ENCODE data around the gene VWCE.

VWCE gene

DNA sequence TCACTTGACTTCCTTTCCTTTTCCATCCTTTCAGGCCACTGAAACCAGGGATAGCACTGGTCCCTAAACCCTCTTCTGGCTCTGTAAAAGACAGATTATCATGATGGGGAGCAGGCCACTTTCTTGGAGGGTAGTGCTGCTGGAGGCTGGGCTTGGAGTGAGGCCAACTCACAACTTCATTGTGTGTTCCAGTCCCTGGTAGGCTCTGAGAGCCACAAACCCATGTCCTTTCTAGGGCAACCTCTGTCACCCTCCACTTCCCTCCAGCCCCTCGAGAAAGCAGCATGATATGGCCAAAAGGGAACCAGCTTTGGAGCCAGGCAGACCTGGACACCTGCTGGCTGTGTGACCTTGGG lies 40.2 kb upstream of the VWCE start:
- H3K4me3 ChIP-seq (ENCODE audit: low read depth in 1 of 2, low read length in 2 of 2) = peak overlapping the region in 1 of 2 donors; percentile 33
- H3K4me1 ChIP-seq (ENCODE audit: control insufficient read depth in 1 of 2, insufficient read depth in 2 of 2, low read length in 2 of 2) = peaks cover 8 to 16% of the 10 kb centered on the region in 2 donors
- peak overlapping the region; percentile 32 for H3K27ac ChIP-seq (ENCODE audit: low read length)
- H3K36me3 ChIP-seq (ENCODE audit: control insufficient read depth in 1 of 2, insufficient read depth in 2 of 2, low read length in 2 of 2) = peaks cover 6 to 9% of the 10 kb centered on the region in 2 donors
- no peaks in the 10 kb centered on the region for H3K27me3 ChIP-seq (ENCODE audit: low read depth, low read length)
- no peaks in the 10 kb centered on the region for H3K9me3 ChIP-seq (ENCODE audit: control insufficient read depth in 1 of 2, low read length in 2 of 2)

- Histone ChIP-seq H3K9me3 (ENCODE audit: control insufficient read depth in 1 of 2, low read length in 2 of 2) (no peaks in the 10 kb centered on the region), H3K4me3 (ENCODE audit: low read depth in 1 of 2, low read length in 2 of 2) (peak overlapping the region in 1 of 2 donors; percentile 33), H3K4me1 (ENCODE audit: control insufficient read depth in 1 of 2, insufficient read depth in 2 of 2, low read length in 2 of 2) (peaks cover 8 to 16% of the 10 kb centered on the region in 2 donors), H3K36me3 (ENCODE audit: control insufficient read depth in 1 of 2, insufficient read depth in 2 of 2, low read length in 2 of 2) (peaks cover 6 to 13% of the 10 kb centered on the region in 2 donors), H3K27ac (ENCODE audit: low read length) (peak overlapping the region; percentile 32), H3K27me3 (ENCODE audit: low read depth, low read length) (no peaks in the 10 kb centered on the region)
Observed at GRCh38 chr11:61334434-61335354, 39.6 kb upstream of the VWCE start.

DNA sequence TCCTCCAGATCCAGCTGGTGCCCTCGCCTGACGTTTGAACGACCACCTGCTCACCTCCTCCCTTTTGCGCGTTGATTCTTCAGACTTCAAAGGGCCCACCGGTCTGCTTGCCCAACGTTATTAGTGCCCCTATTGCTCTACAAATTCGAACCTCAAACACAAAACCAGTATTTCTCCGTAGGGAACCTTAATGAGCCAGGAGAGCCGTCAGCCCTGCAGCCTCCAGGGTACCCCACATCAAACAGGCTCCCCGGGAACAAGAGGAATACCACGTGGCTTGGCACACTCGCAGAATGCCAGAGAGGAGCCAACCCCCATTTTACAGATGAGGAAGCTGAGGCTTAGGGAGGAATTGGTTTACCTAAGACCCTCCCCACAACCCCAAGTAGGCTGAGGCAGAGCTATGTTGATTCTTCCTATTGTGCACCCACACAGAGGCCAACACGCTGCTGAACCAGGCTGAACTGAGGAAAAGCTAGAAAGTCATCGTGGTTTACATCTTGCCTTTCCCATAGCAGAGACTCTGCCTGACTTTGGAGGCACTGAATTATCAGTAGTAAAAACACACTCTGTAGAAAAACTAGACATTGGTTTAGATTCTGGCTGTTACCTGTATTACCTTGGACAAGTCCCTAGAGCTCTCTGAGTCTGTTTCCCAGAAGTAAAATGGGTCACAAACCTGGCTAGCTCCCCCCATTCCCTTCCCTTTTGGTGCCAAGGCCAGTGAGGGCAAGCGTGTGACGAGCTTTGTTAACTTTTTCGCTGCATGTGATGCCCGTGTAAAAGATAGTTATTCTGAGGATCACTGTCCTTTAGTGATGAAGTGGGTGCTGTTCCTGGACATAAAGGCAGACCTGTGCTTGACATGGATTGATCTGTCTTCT lies 38.7 kb upstream of the VWCE start:
- peaks cover 12 to 13% of the 10 kb centered on the region in 2 donors for H3K36me3 ChIP-seq (ENCODE audit: control insufficient read depth in 1 of 2, insufficient read depth in 2 of 2, low read length in 2 of 2)
- peak overlapping the region; percentile 89 to 92 for H3K4me3 ChIP-seq (ENCODE audit: low read depth in 1 of 2, low read length in 2 of 2)
- H3K4me1 ChIP-seq (ENCODE audit: control insufficient read depth in 1 of 2, insufficient read depth in 2 of 2, low read length in 2 of 2) = peaks cover 8 to 16% of the 10 kb centered on the region in 2 donors
- peak overlapping the region; percentile 91 for H3K27ac ChIP-seq (ENCODE audit: low read length)
- H3K27me3 ChIP-seq (ENCODE audit: low read depth, low read length) = no peaks in the 10 kb centered on the region
- H3K9me3 ChIP-seq (ENCODE audit: control insufficient read depth in 1 of 2, low read length in 2 of 2) = no peaks in the 10 kb centered on the region

- Histone ChIP-seq H3K27ac (ENCODE audit: low read length) (peak within 1 kb of the TSS; percentile 91), H3K9me3 (ENCODE audit: control insufficient read depth in 1 of 2, low read length in 2 of 2) (no peaks in the 10 kb centered on the region), H3K4me1 (ENCODE audit: control insufficient read depth in 1 of 2, insufficient read depth in 2 of 2, low read length in 2 of 2) (peaks cover 8 to 16% of the 10 kb centered on the region in 2 donors), H3K36me3 (ENCODE audit: control insufficient read depth in 1 of 2, insufficient read depth in 2 of 2, low read length in 2 of 2) (peaks cover 6 to 18% of the 10 kb centered on the region in 2 donors), H3K4me3 (ENCODE audit: low read depth in 1 of 2, low read length in 2 of 2) (peak within 1 kb of the TSS; percentile 89 to 92), H3K27me3 (ENCODE audit: low read depth, low read length) (no peaks in the 10 kb centered on the region)
Observed at GRCh38 chr11:61332797-61333549, 37.9 kb upstream of the VWCE start, which contains the start of the genes DDB1 and TKFC. DDB1 (minus strand) TSS chr11:61333105; CDS start chr11:61332968, 137 bp downstream. TKFC (plus strand) TSS chr11:61333228; CDS start chr11:61334729, 1,501 bp downstream.

DNA sequence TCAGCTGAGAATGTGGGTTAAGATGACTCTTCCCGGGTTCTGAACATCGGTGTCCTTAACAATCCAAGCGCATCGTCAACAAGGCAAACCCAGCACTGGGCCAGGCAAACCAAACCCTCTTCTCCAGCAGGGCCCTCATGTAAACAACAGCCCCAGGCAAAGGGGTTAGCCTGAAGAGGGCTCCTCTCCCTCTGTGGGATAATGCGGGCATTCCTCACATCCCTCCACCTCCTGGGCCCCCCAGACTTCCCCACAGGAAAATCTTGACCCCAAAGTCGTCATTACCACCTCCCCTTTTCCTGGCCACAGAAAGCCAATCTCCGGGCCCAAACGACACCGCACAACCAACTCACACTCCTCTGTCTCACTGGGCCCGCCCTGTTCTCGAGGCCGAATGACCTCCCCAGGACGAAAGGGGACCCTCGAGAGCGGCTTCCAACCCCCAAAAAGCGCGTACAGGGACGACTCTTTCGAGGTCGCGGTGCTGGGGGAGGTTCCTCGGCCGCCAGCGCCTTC lies 37.2 kb upstream of the VWCE start:
- H3K9me3 ChIP-seq (ENCODE audit: control insufficient read depth in 1 of 2, low read length in 2 of 2) = no peaks in the 10 kb centered on the region
- peak overlapping the region; percentile 91 for H3K27ac ChIP-seq (ENCODE audit: low read length)
- H3K4me1 ChIP-seq (ENCODE audit: control insufficient read depth in 1 of 2, insufficient read depth in 2 of 2, low read length in 2 of 2) = peaks cover 8 to 16% of the 10 kb centered on the region in 2 donors
- H3K36me3 ChIP-seq (ENCODE audit: control insufficient read depth in 1 of 2, insufficient read depth in 2 of 2, low read length in 2 of 2) = peaks cover 11 to 23% of the 10 kb centered on the region in 2 donors
- H3K27me3 ChIP-seq (ENCODE audit: low read depth, low read length) = no peaks in the 10 kb centered on the region
- peak overlapping the region; percentile 89 to 92 for H3K4me3 ChIP-seq (ENCODE audit: low read depth in 1 of 2, low read length in 2 of 2)

DNA sequence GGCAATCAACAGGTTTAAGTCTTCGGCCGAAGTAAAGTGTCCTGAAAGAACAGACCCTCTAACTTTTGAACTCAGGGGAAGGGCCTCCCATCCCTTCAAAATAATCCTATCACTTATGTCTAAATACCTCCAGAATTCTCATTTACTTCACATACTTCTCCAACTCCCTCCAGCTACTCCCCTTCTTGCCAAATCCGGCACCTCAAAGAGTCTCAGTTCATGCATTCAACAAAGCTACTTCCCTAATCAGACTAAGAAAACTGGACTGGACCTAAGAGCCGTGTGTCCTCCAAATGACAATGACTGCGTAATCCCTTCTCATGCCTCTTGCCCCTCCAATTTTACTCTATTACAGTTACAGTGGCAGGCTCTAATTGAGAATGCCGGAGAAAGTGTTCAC lies 36.5 kb upstream of the VWCE start:
- Histone ChIP-seq H3K27me3 (ENCODE audit: low read depth, low read length) (no peaks in the 10 kb centered on the region), H3K36me3 (ENCODE audit: control insufficient read depth in 1 of 2, insufficient read depth in 2 of 2, low read length in 2 of 2) (peaks cover 15 to 24% of the 10 kb centered on the region in 2 donors), H3K9me3 (ENCODE audit: control insufficient read depth in 1 of 2, low read length in 2 of 2) (no peaks in the 10 kb centered on the region), H3K4me1 (ENCODE audit: control insufficient read depth in 1 of 2, insufficient read depth in 2 of 2, low read length in 2 of 2) (peaks cover 8 to 16% of the 10 kb centered on the region in 2 donors), H3K4me3 (ENCODE audit: low read depth in 1 of 2, low read length in 2 of 2) (peak overlapping the region; percentile 89 to 92), H3K27ac (ENCODE audit: low read length) (peak overlapping the region; percentile 91)

DNA sequence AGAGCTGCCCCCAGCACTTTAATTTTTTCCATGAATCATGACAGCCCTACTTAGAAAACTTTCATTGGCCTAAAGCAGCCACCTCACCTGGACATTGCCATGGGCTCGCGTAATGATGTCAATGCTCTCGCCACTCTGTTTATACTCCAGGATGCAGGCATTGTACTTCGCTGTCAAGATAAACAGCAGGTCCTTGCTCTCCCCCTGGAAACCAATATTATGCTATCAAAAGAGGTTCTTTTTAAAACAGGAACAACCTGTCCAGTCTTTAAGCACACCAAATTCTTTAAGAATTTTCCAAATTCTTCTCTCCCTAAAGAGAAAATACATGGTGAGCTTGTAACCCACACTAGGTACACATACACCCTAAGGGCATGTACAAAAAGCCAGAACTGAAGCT lies 34.8 kb upstream of the VWCE start:
- Histone ChIP-seq H3K36me3 (ENCODE audit: control insufficient read depth in 1 of 2, insufficient read depth in 2 of 2, low read length in 2 of 2) (peaks cover 32 to 41% of the 10 kb centered on the region in 2 donors), H3K4me1 (ENCODE audit: control insufficient read depth in 1 of 2, insufficient read depth in 2 of 2, low read length in 2 of 2) (peaks cover 8 to 16% of the 10 kb centered on the region in 2 donors), H3K27ac (ENCODE audit: low read length) (no peak overlapping the region), H3K9me3 (ENCODE audit: control insufficient read depth in 1 of 2, low read length in 2 of 2) (no peaks in the 10 kb centered on the region), H3K27me3 (ENCODE audit: low read depth, low read length) (no peaks in the 10 kb centered on the region), H3K4me3 (ENCODE audit: low read depth in 1 of 2, low read length in 2 of 2) (no peak overlapping the region)

- no peaks in the 10 kb centered on the region for H3K9me3 ChIP-seq (ENCODE audit: control insufficient read depth in 1 of 2, low read length in 2 of 2)
Observed at GRCh38 chr11:61328351-61328750, 33.2 kb upstream of the VWCE start.

DNA sequence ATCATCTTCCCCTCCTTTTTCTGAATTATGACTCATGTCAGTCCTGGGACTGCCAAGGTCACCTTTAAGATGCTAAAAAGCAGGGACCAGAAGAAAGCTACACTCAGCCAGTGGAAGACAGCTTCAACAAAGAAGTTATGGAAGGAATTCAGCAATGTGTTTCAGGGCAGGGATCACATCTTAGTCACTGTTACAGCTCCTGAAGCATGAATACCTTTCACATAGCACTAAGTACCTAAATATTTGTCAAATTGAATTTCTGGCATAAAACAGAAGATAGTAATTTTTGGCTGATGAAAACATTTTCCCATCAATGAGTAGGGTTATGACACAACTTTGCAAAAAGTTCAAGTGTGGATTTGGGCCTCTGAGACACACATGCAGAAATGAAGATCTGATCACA lies 32.6 kb upstream of the VWCE start:
- peaks cover 50 to 63% of the 10 kb centered on the region in 2 donors for H3K36me3 ChIP-seq (ENCODE audit: control insufficient read depth in 1 of 2, insufficient read depth in 2 of 2, low read length in 2 of 2)
- no peaks in the 10 kb centered on the region for H3K27me3 ChIP-seq (ENCODE audit: low read depth, low read length)
- peaks cover 4 to 12% of the 10 kb centered on the region in 2 donors for H3K4me1 ChIP-seq (ENCODE audit: control insufficient read depth in 1 of 2, insufficient read depth in 2 of 2, low read length in 2 of 2)

More at GRCh38 chr11:61328351-61328750, 33.2 kb upstream of the VWCE start:
- Histone ChIP-seq H3K4me1 (ENCODE audit: control insufficient read depth in 1 of 2, insufficient read depth in 2 of 2, low read length in 2 of 2) (peaks cover 4 to 12% of the 10 kb centered on the region in 2 donors), H3K4me3 (ENCODE audit: low read depth in 1 of 2, low read length in 2 of 2) (no peak overlapping the region), H3K27ac (ENCODE audit: low read length) (no peak overlapping the region), H3K27me3 (ENCODE audit: low read depth, low read length) (no peaks in the 10 kb centered on the region), H3K36me3 (ENCODE audit: control insufficient read depth in 1 of 2, insufficient read depth in 2 of 2, low read length in 2 of 2) (peaks cover 43 to 57% of the 10 kb centered on the region in 2 donors)

DNA sequence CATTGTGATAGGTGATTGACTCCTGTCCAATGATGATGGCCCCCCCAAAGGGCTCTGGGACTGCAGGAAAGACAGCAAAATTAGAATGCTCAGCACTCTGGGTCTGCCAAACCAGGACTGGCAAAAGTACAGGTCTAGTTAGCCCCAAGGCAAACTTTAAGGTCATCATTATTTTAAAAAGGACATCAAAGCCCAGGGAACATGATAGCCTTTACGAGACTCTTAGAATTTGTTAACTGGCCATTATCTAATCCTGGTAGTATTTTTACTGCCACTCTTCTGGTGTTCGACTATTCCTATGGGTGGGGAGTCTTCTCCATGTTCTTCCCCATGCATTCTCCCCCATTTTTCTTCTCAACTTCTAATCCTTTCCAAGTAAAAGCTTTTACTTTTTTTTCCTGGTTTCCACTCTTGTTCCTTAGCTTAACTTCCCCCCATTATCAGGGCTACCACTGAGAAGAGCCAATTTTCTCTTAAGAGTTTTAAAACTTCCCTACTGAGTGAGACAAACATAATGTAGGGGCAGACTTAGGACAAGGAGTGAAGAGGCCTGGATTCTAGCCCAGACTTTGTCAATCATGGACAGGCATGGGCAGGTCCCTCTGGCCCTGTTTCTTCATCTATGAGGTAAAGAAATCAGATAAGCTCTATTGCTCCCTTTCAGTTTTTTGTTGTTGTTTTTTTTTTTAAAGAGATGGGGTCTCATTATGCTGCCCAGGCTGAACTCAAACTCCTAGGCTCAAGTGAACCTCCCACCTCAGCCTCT lies 30.7 kb upstream of the VWCE start:
- Histone ChIP-seq H3K4me1 (ENCODE audit: control insufficient read depth in 1 of 2, insufficient read depth in 2 of 2, low read length in 2 of 2) (no peaks in the 10 kb centered on the region), H3K4me3 (ENCODE audit: low read depth in 1 of 2, low read length in 2 of 2) (no peak overlapping the region), H3K36me3 (ENCODE audit: control insufficient read depth in 1 of 2, insufficient read depth in 2 of 2, low read length in 2 of 2) (peaks cover 66 to 80% of the 10 kb centered on the region in 2 donors), H3K27me3 (ENCODE audit: low read depth, low read length) (no peaks in the 10 kb centered on the region), H3K27ac (ENCODE audit: low read length) (no peak overlapping the region), H3K9me3 (ENCODE audit: control insufficient read depth in 1 of 2, low read length in 2 of 2) (no peaks in the 10 kb centered on the region)

More for the DNA sequence above, 32.6 kb upstream of the VWCE start:
- no peaks in the 10 kb centered on the region for H3K9me3 ChIP-seq (ENCODE audit: control insufficient read depth in 1 of 2, low read length in 2 of 2)
- H3K4me3 ChIP-seq (ENCODE audit: low read depth in 1 of 2, low read length in 2 of 2) = no peak overlapping the region
- H3K27ac ChIP-seq (ENCODE audit: low read length) = no peak overlapping the region

Measured in muscle layer of duodenum (tissue), 2 donors.